ENCODE data around the gene CITED1.
"Not testable (repeated sequence)": the region's sequence is repeated elsewhere in the genome, so short reads cannot be mapped to it uniquely, and the experiment has no call there.

The CITED1 gene, protein sequence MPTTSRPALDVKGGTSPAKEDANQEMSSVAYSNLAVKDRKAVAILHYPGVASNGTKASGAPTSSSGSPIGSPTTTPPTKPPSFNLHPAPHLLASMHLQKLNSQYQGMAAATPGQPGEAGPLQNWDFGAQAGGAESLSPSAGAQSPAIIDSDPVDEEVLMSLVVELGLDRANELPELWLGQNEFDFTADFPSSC

GRCh38 chrX:72305286-72306084, at the start of gene CITED1:
TSS of gene CITED1 (minus strand) at chrX:72305914. CDS start at chrX:72302869, 3,045 bp downstream.
- no peak for DNase-seq (ENCODE audit: low spot score)

- DNase-seq (ENCODE audit: low spot score) = no peak
Observed at GRCh38 chrX:72352786-72353185, 47.1 kb upstream of the CITED1 start.

DNA sequence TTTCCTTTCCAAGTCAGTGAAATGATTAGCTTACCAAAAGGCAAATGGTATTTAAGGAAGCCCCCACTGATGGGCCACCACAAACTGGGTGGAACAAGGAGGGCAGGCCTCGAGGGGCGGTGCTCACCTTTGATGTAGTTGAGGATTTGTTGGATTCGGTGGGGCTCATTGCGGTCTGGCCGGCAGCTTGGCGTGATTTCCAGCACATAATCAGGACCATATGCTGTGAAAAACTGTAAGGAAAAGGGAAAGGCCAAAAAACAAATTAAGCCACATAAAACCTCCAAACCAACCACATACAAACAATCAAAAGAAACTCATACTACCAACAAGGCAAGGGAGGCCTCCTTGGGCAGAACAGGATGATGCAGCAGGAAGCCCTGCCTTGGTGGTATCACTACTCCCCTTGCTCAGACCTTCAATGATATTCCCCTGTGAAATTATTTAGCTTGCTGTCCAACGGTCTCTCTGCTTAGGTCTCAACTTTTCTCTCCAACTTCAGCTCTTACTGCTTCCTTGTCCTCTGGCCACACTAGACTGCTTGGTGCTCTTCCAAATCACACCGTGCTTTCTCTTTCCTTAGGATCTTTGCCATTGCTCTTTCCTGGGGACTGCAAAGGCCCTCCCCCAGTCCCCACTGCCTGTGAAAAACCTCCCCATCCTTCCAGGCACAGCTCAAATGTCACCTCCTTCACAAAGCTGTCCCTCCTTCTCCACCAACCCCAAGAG, 46.1 kb upstream of the CITED1 start:
- no peak for DNase-seq (ENCODE audit: low spot score)

GRCh38 chrX:72349190-72349589, 43.5 kb upstream of the CITED1 start:
- DNase-seq (ENCODE audit: low spot score) = no peak

DNA sequence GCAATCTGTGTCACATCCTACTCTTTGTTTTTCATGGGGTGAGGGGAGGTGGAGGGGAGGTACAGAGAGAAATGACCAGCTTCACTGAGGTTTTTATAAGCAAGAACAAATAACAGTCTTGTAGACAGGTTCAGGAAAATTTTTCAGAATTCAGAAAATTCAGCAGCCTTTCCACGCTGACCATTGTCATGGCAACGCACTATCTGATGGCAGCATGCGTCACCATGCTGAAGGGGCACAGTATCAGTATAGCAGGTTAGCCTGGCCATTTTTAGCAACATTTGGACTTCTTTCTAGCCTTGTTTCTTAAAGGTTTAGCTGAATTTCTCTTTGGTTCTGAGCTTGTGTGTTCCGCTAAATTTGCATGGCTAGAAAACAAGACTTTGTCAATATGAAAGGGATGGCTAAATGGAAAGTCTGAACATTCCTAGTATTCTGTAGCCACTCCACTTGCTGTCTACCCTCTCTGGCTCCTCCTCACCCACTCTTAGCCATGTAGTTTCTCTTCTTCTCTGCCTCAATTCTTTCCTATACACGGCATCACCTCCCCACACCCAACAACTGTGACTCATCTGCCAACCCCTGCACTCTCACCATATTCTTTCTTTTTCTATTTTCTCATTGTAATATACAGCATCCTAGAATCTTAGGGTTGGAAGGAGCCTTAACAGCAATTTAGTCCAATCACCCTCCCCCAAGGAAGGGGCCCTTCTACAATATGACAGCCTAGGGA, 42.7 kb upstream of the CITED1 start:
- DNase-seq (ENCODE audit: low spot score) = no peak

GRCh38 chrX:72347366-72347765, 41.7 kb upstream of the CITED1 start:
- DNase-seq (ENCODE audit: low spot score) = no peak

GRCh38 chrX:72346302-72346949, 40.7 kb upstream of the CITED1 start:
- DNase-seq (ENCODE audit: low spot score) = no peak

DNA sequence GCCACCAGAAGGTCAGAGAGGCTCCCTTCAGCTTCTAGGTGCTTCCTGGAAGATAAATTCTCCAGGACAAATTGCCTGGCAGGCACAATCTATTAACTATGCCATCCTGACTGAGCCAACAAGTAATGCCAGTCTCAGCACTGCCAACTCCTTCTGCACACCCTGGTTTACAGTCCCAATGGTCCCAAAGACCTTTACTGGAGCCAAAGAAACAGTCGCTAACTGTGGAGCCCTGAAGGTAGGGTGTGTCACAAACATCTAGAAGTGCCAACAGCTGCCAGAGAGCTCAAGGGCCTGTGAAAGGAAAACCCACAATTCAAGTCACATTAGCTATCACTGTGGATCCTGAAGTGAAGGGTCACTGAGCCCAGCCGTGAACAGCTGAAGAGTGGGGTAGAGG, 34.9 kb upstream of the CITED1 start:
- DNase-seq (ENCODE audit: low spot score) = no peak

DNA sequence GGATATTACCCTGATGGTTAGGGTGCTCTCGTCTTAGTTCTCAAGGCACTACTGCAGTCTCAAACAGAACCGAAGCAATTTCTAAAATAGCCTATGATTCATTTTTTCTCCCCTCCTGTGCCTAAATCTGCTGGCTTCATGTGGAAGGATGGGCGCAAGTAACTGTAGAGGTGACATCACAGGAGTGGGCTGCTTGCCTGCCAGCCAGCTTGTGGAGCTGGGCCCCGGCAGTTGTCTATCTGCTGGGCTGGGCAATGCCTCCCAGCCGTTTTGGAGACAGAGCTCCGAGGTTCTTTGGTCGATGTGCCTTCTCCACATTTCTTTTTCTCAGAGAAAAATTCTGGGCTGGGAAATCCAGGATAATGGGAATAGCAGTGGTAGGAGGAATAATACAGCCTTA, 34.3 kb upstream of the CITED1 start:
- DNase-seq (ENCODE audit: low spot score) = no peak

DNA sequence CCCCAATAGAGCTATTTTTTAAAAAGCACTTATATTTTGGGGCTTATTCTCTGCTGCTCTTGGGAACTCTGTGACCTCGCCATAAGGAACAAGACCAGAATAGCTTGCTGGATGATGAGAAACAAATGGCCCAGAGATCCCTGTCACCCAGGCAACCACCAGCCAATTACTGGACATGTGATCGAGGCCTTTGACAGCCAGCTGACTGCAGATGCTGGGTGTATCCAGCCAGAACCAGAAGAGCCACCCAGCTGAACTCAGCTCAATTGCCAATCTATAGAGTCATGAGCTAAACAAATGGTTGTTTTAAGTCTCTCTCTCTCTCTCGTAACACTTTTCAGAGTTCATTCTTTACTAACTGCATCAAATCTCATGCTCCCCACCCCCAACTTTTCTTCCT, 24.4 kb upstream of the CITED1 start:
- no peak for DNase-seq (ENCODE audit: low spot score)

GRCh38 chrX:72326605-72327300, 21.0 kb upstream of the CITED1 start:
- DNase-seq (ENCODE audit: low spot score) = no peak

DNA sequence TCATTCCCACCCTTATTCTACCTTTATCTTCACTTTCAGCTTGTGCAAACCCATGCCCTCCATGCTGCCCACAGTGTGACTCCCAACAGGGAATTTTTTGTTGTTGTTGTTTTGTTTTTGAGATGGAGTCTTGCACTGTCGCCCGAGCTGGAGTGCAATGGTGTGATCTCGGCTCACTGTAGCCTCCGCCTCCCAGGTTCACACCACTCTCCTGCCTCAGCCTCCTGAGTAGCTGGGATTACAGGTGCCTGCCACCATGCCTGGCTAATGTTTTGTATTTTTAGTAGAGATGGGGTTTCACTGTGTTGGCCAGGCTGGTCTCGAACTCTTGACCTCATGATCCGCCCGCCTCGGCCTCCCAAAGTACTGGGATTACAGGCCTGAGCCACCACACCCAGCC, 13.9 kb upstream of the CITED1 start:
- DNase-seq (ENCODE audit: low spot score) = not testable (repeated sequence)

- DNase-seq (ENCODE audit: low spot score) = no peak
Observed at GRCh38 chrX:72317139-72317538, 11.4 kb upstream of the CITED1 start.

- no peak for DNase-seq (ENCODE audit: low spot score)
Observed at GRCh38 chrX:72316408-72317110, 10.8 kb upstream of the CITED1 start.

DNA sequence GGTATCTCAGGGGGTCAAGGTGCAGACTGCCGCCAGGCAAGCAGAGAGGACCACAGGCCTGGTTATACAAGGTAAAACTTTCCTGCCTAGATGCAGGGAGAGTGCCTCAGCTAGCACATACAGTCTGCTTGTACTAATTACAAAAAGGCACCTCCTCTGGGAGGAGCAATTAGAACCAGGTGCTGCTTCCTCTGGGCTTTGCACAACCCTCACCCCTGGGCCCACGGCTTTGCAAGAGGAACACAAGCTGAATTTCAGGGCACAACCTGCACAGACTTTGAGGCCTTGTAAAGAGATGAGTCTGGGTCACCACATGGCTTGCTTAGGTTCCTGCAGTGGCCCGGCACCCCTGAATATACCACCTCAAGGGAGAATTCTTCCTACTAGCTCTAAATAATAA, 9.2 kb upstream of the CITED1 start:
- DNase-seq (ENCODE audit: low spot score) = no peak

DNA sequence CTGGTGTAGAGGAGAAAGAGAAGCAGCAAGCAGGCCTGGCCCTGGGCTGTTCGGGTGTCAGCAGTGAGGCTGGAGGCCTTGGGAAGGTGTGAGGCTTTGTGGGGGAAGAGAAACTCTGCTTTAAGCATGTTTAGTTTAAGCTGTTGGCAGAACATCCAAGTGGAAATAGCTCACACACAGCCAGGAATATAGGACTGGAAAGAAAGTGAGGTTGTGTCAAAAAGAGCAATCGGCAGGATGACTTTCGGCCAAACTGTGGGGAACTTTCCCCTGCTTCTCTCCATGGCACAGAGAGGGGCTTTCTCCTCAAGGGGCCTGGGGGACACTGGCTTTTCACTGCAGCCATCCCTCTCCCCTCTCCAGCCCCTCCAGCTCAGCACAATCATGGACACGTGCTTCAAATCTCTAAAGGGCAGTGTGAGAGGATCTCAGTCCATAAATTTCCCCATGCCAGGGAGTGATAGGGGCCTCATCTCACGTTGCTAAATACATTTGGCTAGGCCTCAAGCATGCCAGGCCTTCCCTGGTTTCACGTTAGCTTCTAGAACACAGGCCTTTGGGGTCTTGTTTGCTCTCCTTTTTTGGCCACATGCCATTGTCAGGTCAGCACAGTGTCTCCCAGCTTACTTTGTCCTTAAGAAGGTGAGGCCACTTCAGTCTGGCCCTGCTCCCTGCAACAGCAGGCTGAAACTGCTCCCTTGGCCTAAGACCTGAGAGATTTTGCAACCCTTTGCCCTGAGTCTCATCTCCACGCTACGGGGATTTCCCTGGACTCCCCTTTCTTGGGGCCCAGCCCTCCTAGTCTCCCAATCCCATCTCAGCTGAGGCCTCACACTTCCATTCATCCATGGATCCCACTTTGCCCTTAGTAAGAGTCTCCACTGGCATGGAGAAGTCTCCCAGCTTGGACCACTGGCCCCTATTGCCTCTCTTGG, 8.3 kb upstream of the CITED1 start:
- no peak for DNase-seq (ENCODE audit: low spot score)

GRCh38 chrX:72312311-72312940, 6.7 kb upstream of the CITED1 start:
- no peak for DNase-seq (ENCODE audit: low spot score)

DNA sequence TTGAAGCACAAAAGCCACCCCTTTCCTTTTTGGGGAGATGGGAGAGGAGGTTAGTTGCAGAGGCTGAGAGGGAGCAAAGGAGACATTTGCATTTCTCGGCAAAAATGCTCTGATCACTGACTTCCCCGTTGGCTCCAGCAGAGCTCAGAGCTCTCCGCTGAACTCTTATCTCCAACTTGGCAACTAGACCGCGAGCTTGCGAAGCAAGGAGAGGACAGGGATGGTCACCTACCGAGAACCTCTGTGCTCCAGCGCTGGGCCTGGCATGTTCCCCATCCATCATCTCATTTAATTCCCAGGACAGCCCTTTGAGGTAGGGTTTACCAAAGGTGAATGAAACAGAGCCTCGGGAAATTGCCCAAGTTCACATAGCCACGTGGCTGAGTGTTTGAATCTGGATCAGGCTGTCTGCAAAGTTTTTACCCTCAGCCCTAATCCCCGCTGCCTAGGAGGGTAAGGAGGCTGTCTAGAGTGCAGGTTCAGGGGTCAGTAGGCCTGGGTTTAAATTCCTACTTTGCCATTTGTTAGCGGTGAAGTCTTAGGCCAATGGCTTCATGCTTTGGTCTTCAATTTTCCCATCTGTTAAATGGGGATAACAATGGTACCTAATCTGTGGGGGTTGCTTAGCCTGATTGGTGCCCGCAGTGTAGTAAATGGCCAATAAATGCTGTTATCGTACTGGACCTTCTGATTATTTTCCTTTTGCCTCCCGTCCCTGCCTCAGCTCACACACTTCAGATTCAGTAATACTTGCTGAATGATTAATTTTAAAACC, 3.8 kb upstream of the CITED1 start:
- DNase-seq (ENCODE audit: low spot score) = no peak

Measured in HuH-7.5 (cell line).